Spleen (tissue), 11 donors: ENCODE data around the gene UGT1A7. TPM values are rescaled to one million over a fixed set of nuclear protein-coding genes. Genes with fewer than 3 reads are reported as not detected.

Experiments used
- DNase-seq: peaks from one replicate; pipeline ENCODE4 v3.0.0-alpha.2; 2020
- H3K27ac ChIP-seq, 8 donors: fragments of 200-600 bp; sonication (generic) in 7 of 8; 1 replicate in 4 of 8; 2 replicates in 4 of 8; pipeline versions ENCODE4 v1.5.0 to v1.8.0; 2016 to 2021; ENCODE audit warnings: inconsistent platforms in 4 of 8, mild to moderate bottlenecking in 4 of 8, moderate library complexity in 1 of 8
- H3K27me3 ChIP-seq, 7 donors: fragments of 200-600 bp; sonication (generic) in 6 of 7; replicated peaks in 1 of 7; 1 replicate in 4 of 7; 2 replicates in 3 of 7; pipeline versions ENCODE4 v1.5.0 to v1.8.0; 2016 to 2021; ENCODE audit warnings: inconsistent platforms in 3 of 7, mild to moderate bottlenecking in 1 of 7
- H3K36me3 ChIP-seq, 6 donors: fragments of 200-600 bp; sonication (generic) in 5 of 6; 1 replicate in 4 of 6; 2 replicates in 2 of 6; pipeline versions ENCODE4 v1.5.0 to v1.8.0; 2016 to 2021; ENCODE audit warnings: inconsistent platforms in 2 of 6
- H3K4me1 ChIP-seq, 6 donors: fragments of 200-600 bp; sonication (generic) in 5 of 6; 1 replicate in 3 of 6; 2 replicates in 3 of 6; pipeline versions ENCODE4 v1.5.0 to v1.8.0; 2016 to 2021; ENCODE audit warnings: inconsistent platforms in 3 of 6
- H3K4me3 ChIP-seq, 8 donors: fragments of 200-600 bp; sonication (generic) in 7 of 8; 1 replicate in 4 of 8; 2 replicates in 4 of 8; pipeline versions ENCODE4 v1.5.0 to v1.8.0; 2016 to 2021; ENCODE audit warnings: inconsistent platforms in 4 of 8, mild to moderate bottlenecking in 4 of 8, moderate library complexity in 2 of 8
- H3K9me3 ChIP-seq, 8 donors: fragments of 200-600 bp; sonication (generic) in 7 of 8; 1 replicate in 4 of 8; 2 replicates in 4 of 8; pipeline versions ENCODE4 v1.5.0 to v1.8.0; 2016 to 2021; ENCODE audit warnings: inconsistent platforms in 4 of 8
- CTCF ChIP-seq, 11 experiments: fragments of 200-600 bp in 7 of 11; fragments of 450-650 bp in 4 of 11; sonication (generic) in 4 of 11; IDR thresholded peaks in 8 of 11; conservative IDR thresholded peaks in 3 of 11; 1 replicate in 7 of 11; 2 replicates in 4 of 11; pipeline versions ENCODE4 v1.4.0 to v1.8.0; 2016 to 2021; ENCODE audit warnings: antibody characterized with exemption in 11 of 11, inconsistent platforms in 4 of 11, mild to moderate bottlenecking in 1 of 11
- POLR2A ChIP-seq, 3 donors: fragments of 450-650 bp; IDR thresholded peaks; one replicate each; pipeline ENCODE4 v1.5.1; 2017; ENCODE audit warnings: antibody characterized with exemption in 3 of 3, mild to moderate bottlenecking in 1 of 3
- POLR2AphosphoS5 ChIP-seq, 3 donors: sonication (generic); formaldehyde crosslinking; IDR thresholded peaks; one replicate each; pipeline ENCODE4 v1.5.1; 2017; ENCODE audit warnings: antibody characterized with exemption in 3 of 3
- WGBS, 5 donors: extraction: QIAGEN DNeasy Blood & Tissue Kit in 3 of 5; methylation state at CpG; one replicate each; pipeline versions ENCODE4 v1.1.5 to v1.1.7; 2013 to 2018; 5-methylcytosine and 5-hydroxymethylcytosine counted together
- intact Hi-C: fragments of 100-400 bp; cut with DNase I; formaldehyde crosslinking; loops from one replicate; pipeline ENCODE4 v1.15.0; 2023; ENCODE audit warnings: low total_unique reads
- polyA plus RNA-seq, 3 donors: library from polyadenylated mRNA; stranded (reverse); fragments of 200-250 nt; gene quantifications; one replicate each; pipeline ENCODE4 v1.2.1, GENCODE V29; 2013
- total RNA-seq, 7 donors: library from RNA; depleted of rRNA in 3 of 7; stranded (reverse); fragments of >200 nt in 3 of 7; fragmentation: NEBNext Ultra II Directional in 4 of 7; extraction: Animal tissue kit (Norgen Biotek cat#: 25700) in 4 of 7; gene quantifications; one replicate each; pipeline versions ENCODE4 v1.1.0 to v1.2.1, GENCODE V29; 2016 to 2021
- donor health status: healthy with polysubstance abuse.
- donor health status: DM: no; HTN: no; CAD: no; lungs with moderate emphysema.
- donor health status: DM: no; HTN: no; CAD: no.
- donor health status: Bipolar disorder and iron deficiency.
- donor health status: healthy.
- donor health status: DM: no; HTN: no; CAD: no.
- donor health status: DM: yes; HTN: yes; CAD: no.

Gene UGT1A7
- total and polyA plus RNA-seq, 10 donors: 0.03 TPM; not detected in 9

GRCh38 chr2:233802132-233802815, 120.6 kb downstream of the UGT1A7 start:
- Histone ChIP-seq H3K27me3 (peaks cover 0 to 25% (median 0%) of the 10 kb centered on the region in 7 donors), H3K9me3 (no peaks in the 10 kb centered on the region), H3K4me1 (no peaks in the 10 kb centered on the region), H3K36me3 (no peaks in the 10 kb centered on the region), H3K27ac (no peak overlapping the region), H3K4me3 (no peak overlapping the region)
- DNase-seq: peak; percentile 32
- TF ChIP-seq POLR2AphosphoS5 (IDR thresholded peaks at IDR 0.05) (no peak), CTCF (IDR thresholded peaks at IDR 0.05 in 8 of 11, conservative IDR thresholded peaks at IDR 0.05 in 3 of 11) (no peak), POLR2A (IDR thresholded peaks at IDR 0.05) (no peak)
- intact Hi-C loops: no loop called here
- WGBS, 5 donors: 66 to 73% (median 71%) methylated on average over 2 to 3 of the region's 3 CpGs

GRCh38 chr2:233803292-233803911, 121.7 kb downstream of the UGT1A7 start:
- no peak for TF ChIP-seq POLR2A (IDR thresholded peaks at IDR 0.05)
- no peak for TF ChIP-seq POLR2AphosphoS5 (IDR thresholded peaks at IDR 0.05)
- TF ChIP-seq CTCF (IDR thresholded peaks at IDR 0.05 in 8 of 11, conservative IDR thresholded peaks at IDR 0.05 in 3 of 11): no peak
- Histone ChIP-seq H3K27me3 (peaks cover 0 to 36% (median 0%) of the 10 kb centered on the region in 7 donors), H3K4me1 (no peaks in the 10 kb centered on the region), H3K27ac (no peak overlapping the region), H3K9me3 (no peaks in the 10 kb centered on the region), H3K4me3 (no peak overlapping the region), H3K36me3 (no peaks in the 10 kb centered on the region)
- intact Hi-C loops: no loop called here
- WGBS, 5 donors: 50 to 83% (median 73%) methylated on average over 1 to 2 of the region's 2 CpGs
- DNase-seq: peak; percentile 35

GRCh38 chr2:233803994-233804393, 122.3 kb downstream of the UGT1A7 start:
- DNase-seq: peak; percentile 29
- H3K36me3 ChIP-seq: no peaks in the 10 kb centered on the region
- H3K4me3 ChIP-seq: no peak overlapping the region
- WGBS, 5 donors: 64 to 76% (median 67%) methylated on average over 7 to 8 of the region's 8 CpGs
- peaks cover 0 to 42% (median 0%) of the 10 kb centered on the region in 7 donors for H3K27me3 ChIP-seq
- TF ChIP-seq POLR2AphosphoS5 (IDR thresholded peaks at IDR 0.05) (no peak), CTCF (IDR thresholded peaks at IDR 0.05 in 8 of 11, conservative IDR thresholded peaks at IDR 0.05 in 3 of 11) (no peak), POLR2A (IDR thresholded peaks at IDR 0.05) (no peak)
- intact Hi-C loops: no loop called here
- no peak overlapping the region for H3K27ac ChIP-seq
- H3K9me3 ChIP-seq: no peaks in the 10 kb centered on the region
- H3K4me1 ChIP-seq: no peaks in the 10 kb centered on the region

GRCh38 chr2:233807215-233807865, 125.6 kb downstream of the UGT1A7 start:
- peak; percentile 56 for DNase-seq
- Histone ChIP-seq H3K4me1 (no peaks in the 10 kb centered on the region), H3K9me3 (no peaks in the 10 kb centered on the region), H3K27ac (no peak overlapping the region), H3K27me3 (peaks cover 0 to 61% (median 0%) of the 10 kb centered on the region in 7 donors), H3K36me3 (no peaks in the 10 kb centered on the region), H3K4me3 (no peak overlapping the region)
- TF ChIP-seq CTCF (IDR thresholded peaks at IDR 0.05 in 8 of 11, conservative IDR thresholded peaks at IDR 0.05 in 3 of 11) (no peak), POLR2AphosphoS5 (IDR thresholded peaks at IDR 0.05) (no peak), POLR2A (IDR thresholded peaks at IDR 0.05) (no peak)
- 60 to 82% (median 73%) methylated on average over 9 to 12 of the region's 12 CpGs for WGBS, 5 donors
- intact Hi-C loops: no loop called here
